HG03159 (cell line): ENCODE results near the gene SLC16A4.

Experiments
- ATAC-seq: cut with Tn5 transposase; IDR thresholded peaks from one replicate; pipeline ENCODE4 v1.9.1; 2021; ENCODE audit warnings: mild to moderate bottlenecking, moderate library complexity; ENCODE audit not compliant: unreplicated experiment

SLC16A4 gene

DNA sequence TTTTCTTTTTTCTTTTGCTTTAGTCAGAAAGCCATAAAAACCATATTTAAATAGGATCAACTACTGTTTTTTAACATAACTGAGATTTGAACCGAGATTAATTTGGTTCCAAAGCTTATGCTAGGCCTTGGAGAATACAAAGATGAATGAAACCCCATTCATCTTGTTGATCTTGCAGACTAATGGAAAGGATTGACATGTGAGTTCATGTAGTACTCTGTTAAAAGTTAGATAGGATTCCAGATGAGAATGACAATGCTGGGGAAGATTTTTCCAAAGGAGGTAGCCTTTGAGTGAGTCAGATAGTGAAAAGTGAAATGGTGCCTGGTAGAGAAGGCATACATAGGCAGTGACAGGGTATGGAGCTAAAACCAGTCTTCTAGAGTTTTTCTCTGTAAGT is 29.0 kb downstream of the SLC16A4 start:
- ATAC-seq: no peak

DNA sequence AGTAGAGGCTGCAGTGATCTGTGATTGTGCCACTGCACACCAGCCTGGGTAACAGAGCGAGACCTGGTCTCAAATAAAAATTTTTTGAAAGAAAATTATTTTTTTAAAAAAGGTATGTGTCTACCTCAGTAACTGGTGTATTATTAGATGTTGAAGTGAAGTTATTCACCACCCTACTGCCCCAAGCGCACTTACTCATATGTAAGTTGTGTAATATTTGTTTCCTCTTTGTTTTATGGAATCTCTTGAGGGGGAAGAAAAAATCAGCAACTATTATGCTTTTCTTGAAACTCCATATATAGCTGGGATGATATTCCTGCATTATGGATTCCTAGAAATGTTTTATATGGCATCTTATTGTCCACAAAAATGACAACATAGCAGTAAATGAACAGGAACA is 30.4 kb downstream of the SLC16A4 start:
- ATAC-seq: no peak

DNA sequence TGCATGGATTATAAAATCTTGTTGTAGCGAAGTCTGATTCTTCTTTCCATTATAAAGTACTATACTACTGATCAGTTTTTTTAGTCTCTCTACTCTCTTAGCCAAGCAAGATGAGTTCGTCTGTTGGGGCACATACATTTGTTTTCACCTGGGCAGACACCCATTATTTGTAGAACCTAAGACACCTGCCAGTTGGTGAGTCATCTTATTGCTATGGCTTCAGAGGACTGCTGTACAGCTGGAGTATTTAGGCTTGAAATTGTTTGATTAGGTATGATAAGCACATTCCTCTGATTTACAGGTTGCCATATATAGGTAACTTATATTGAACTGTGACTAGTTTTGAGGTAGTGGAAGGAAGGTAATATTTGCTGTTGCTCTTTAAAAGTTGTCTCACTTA is 34.4 kb downstream of the SLC16A4 start:
- ATAC-seq: no peak

DNA sequence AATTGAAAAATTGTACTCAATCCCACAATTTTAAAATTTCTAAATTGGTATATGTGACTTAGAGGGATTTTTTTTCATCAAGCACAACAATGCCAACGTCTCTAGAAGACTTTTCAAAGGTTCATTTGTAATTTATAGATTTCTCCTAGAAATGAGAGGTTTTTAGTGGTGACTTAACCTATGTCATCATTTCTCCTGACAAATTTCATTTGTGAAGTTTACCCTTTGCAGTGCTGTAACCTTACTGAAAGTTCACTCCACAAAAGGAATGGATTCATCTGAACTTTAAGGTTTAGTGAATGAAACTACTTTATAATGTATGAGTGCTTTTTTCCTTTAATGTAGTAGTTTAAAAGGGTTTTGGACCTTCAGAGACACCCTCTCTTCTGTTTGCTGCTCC is 35.5 kb downstream of the SLC16A4 start:
- ATAC-seq: no peak

DNA sequence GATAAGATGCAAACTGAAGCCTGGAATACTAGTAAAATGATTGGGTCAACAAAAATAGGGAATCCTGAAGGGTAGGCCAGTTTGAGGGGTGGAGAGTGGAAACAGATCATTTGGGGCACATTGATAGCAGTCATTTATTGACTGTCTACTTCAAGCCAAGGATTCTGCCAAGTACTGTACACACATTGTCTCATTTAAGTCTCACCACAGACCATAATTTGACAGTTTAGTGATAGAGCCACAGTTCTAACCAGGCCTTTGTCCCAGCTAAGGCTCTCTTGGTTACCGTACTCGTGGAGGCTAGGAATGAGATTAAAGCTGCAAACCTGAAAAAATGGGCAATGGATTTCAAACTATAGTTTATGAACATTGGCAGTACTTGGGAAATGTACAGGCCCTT is 40.5 kb downstream of the SLC16A4 start:
- no peak for ATAC-seq

DNA sequence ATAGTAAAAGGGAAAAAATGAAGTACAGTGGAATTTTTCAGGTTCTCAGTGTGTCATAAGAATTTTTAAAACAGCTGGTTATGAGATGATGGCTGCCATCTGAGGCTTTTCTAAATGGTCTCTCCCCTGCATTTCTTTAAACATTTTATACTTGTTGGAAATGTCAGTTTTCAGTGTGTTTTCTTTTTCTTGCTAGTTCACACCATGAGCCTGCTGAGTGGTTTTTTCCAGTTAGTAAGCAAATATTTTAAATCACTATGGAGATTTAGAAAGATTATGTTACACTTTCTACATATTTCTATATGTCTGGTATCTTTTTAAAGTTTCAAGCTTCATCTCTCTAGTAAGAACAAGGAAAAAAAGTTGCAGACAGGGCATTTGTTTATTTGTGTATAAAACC is 42.1 kb downstream of the SLC16A4 start:
- ATAC-seq: no peak

DNA sequence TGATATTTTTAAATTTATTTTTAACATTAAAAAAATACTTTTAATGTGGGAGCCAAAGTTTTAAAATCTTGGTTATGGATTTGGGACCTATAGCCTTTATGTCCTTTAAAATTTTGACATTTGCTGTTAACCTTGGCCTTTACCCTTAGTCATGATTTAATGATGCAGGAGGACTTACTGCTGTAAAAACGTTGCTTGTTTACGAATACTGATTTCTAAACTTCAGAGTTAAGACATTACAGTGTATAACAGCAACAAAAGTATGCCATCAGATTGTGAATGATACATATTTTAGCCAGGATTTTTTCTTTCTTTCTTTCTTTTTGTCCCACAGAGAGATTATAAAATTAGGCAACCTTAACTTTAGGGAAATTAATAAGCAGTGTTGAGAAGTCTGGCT is 42.8 kb downstream of the SLC16A4 start:
- ATAC-seq: no peak

DNA sequence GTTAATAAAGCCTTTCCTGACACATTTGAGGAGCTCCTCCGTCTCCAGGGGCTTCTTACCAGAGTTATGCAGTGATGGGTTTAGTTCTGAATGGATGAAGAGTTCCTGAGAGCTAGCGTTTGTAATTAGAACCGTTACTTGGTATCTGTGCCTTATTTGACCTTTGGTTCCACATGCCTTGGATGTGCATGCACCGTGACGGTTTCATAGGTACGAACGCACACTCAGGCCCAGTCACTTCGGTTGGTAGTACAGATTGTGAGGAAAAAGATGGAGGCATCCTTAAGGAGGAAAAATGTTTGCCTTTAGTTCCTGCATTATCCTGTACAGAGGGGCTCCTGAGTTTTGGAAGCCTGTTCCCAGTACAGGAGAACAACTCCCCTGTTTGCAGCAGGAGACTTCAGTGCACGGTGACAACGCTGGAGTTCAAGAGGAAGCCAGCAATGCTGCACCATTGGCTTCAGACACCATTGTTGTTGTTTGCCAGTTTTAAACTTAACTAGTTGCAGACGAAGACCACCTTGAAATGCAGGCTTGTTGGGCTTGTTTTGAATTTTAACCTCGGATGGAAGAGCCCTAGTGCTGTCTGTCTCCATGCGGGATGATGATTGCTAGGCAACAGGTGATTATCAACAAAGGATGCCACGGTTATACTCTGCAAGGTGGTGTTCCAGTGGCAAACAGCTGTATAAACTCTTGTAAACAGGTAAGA is 43.5 kb downstream of the SLC16A4 start:
- ATAC-seq: no peak

DNA sequence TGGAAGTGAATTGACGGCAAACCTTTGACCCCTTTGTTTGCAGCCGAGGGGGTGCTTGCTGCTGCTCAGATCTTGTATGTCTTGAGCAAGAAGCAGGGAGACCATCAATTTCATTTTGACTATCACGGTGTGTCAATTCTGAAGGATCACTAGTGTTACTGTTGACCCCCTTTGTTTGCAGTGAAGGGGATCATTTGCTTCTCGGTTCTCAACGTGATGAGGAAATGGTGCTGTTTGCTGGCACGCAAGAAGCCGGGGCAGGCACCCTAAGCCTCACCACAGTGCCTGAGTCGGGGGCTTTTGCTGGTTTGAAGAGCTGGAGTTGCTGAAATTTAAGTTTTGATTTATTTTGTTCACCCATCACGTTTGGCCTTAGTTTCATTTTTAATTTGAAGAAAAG is 44.1 kb downstream of the SLC16A4 start:
- no peak for ATAC-seq

DNA sequence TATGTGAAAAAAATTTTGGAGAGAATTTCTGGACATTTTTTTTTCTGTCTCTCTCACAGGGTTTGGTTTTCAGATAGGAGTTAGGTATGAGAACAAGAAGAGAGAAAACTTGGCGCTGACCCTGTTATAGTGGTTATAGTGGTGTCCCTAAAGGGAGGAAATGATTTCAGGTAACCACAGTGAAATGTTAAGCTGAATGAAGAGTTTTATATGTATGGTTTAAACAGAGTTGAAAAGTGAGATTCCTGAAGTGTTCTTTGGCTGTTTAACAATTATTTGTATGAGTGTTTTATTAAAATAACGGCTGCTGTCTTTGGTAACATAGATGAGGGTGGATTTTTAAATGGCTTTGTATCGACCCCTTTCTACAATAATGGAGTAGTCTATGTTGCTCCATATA is 45.3 kb downstream of the SLC16A4 start:
- ATAC-seq: no peak

DNA sequence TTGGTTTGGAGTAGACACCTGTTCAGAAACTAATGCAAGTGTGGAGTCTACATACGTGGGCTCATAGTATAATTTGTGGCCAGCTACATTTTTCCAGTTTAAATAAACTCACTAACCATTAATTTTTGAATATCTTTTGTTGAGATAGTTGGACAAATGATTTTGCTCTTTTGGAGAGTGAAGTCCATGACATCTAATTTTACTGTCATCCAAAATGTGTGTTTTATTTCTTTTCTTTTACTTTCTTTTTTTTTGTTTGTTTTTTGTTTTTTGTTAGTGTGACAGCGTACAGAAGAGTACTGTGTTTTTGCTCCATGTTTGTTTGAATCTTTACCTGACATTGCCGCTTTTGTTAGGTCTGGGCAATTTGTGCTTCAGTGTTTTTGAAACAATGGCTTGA is 46.7 kb downstream of the SLC16A4 start:
- no peak for ATAC-seq

DNA sequence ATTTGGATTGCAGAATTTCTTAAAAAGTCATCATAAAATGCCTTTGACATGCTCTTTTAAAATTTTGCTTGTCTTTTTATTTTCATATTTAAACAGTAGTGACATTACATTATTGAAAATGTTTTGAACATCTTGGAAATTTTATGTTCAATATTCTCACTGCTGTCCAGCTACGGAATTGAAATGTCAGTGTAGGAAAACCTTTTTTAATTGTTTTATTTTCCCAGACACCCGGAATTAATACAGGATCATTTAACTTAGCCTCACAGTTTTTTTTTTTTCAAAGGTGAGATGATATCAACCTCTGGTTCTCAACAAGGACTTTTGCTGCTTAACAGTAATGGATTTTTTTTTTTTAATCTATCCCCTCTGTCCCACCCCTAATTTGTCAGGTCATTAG is 47.6 kb downstream of the SLC16A4 start:
- ATAC-seq: no peak

DNA sequence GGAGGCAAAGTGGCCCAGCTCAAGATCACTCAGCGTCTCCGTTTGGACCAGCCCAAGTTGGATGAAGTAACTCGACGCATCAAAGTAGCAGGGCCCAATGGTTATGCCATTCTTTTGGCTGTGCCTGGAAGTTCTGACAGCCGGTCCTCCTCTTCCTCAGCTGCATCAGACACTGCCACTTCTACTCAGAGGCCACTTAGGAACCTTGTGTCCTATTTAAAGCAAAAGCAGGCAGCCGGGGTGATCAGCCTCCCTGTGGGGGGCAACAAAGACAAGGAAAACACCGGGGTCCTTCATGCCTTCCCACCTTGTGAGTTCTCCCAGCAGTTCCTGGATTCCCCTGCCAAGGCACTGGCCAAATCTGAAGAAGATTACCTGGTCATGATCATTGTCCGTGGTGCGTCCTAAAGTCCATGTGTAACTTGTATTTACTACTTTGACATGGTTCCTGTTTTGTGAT is 48.9 kb downstream of the SLC16A4 start:
- no peak for ATAC-seq

DNA sequence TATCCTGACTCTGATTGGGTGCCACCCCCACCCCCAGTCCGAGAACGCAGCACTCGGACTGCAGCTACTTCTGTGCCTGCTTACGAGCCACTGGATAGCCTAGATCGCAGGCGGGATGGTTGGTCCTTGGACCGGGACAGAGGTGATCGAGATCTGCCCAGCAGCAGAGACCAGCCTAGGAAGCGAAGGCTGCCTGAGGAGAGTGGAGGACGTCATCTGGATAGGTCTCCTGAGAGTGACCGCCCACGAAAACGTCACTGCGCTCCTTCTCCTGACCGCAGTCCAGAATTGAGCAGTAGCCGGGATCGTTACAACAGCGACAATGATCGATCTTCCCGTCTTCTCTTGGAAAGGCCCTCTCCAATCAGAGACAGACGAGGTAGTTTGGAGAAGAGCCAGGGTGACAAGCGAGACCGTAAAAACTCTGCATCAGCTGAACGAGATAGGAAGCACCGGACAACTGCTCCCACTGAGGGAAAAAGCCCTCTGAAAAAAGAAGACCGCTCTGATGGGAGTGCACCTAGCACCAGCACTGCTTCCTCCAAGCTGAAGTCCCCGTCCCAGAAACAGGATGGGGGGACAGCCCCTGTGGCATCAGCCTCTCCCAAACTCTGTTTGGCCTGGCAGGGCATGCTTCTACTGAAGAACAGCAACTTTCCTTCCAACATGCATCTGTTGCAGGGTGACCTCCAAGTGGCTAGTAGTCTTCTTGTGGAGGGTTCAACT is 49.5 kb downstream of the SLC16A4 start:
- no peak for ATAC-seq

DNA sequence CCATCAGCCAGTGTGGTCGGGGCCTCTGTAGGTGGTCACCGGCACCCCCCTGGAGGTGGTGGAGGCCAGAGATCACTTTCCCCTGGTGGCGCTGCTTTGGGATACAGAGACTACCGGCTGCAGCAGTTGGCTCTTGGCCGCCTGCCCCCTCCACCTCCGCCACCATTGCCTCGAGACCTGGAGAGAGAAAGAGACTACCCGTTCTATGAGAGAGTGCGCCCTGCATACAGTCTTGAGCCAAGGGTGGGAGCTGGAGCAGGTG is 50.7 kb downstream of the SLC16A4 start:
- ATAC-seq: no peak

DNA sequence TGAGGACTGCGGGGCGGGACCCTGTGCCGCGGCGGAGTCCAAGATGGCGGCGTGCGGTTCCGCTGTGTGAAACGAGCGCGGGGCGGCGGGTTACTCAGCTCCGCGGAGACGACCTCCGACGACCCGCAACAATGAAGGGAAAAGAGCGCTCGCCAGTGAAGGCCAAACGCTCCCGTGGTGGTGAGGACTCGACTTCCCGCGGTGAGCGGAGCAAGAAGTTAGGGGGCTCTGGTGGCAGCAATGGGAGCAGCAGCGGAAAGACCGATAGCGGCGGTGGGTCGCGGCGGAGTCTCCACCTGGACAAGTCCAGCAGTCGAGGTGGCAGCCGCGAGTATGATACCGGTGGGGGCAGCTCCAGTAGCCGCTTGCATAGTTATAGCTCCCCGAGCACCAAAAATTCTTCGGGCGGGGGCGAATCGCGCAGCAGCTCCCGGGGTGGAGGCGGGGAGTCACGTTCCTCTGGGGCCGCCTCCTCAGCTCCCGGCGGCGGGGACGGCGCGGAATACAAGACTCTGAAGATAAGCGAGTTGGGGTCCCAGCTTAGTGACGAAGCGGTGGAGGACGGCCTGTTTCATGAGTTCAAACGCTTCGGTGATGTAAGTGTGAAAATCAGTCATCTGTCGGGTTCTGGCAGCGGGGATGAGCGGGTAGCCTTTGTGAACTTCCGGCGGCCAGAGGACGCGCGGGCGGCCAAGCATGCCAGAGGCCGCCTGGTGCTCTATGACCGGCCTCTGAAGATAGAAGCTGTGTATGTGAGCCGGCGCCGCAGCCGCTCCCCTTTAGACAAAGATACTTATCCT is 51.2 kb downstream of the SLC16A4 start:
- ATAC-seq: peak; percentile 1

DNA sequence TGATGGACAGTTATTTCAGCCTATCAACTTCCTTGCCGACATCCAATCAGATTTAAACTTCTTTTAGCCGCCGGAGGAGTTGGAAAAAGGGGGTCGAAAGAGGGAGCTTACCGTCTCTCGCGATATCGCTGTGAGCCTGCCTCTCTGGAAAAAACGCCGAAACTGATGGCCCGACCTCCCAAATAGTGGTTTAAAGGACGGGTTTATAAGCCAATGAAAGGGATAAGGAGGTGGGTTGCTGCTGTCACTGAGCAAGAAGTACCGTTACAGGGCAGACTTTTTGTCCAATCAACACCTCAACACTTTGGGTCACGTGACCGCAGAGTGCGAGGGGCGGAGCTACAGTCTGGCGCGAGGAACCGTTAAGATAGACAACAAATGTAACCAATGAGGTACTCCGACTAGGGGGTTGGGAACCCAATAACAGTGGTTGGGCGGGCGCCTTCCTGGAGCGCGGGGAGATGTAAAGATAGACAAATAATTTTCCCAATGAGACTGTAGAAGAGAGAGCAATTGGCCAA is 51.9 kb downstream of the SLC16A4 start, which contains the start of gene RBM15:
RBM15 (plus strand) TSS at position 492 of the 521 bp plus-strand sequence; CDS start at position 521, 29 bp downstream.
- peak; percentile 70 for ATAC-seq

DNA sequence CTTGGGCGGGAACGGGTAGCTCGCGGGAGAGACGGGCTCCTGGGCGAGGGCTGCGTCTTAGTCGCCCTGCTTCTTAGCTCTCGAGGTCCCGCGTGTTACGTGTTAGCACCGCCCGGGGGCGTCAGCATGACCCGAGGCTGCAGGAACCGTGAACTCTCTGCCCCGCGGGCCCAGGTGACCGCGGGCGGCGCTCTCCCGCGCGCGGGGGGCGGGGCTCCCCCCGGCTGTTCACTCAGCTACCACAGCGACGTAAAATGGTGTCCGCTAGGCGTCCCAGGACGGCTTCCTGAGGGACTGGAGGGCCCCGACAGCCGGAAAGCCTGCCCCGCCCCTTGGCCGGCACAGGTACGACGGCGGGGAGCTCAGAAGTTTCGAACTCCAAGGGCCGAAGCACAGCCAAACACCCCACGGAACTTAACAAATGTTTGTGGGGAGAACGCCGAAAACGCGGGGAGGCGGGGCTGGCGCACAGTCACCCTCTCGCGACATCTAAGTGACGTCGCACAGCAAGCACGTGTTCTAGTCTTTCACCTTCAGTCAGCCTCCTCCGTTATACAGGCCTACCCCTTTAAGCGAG is 52.4 kb downstream of the SLC16A4 start:
- ATAC-seq: peak; percentile 72

DNA sequence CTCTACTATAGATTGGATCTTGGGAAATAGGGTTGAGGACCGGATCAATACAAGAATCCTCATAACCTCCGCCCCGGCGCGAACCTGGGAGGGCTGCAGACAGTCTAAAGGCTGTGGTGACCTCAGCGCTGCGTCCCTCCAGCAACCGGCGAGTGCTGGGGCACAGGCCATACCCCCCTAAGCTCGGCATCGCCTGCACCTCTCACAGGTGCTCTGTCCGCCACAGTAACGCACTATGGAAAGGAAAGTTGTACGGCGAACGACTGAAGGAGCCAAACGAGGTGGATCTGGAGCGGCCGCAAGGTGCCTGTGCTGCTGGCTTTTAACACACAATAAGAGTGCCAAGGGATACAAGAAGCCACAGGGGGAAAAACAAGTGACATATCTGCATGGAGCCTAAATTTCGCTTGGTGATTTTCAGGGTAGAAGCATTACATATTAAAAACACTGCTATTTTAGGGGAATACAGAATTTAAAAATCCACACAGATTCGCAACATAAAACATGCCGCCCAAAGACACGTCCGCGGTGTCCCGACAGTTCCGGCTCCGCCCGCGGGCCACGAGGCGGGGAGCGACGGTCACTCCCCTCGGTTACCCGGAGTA is 53.0 kb downstream of the SLC16A4 start:
- ATAC-seq: no peak

DNA sequence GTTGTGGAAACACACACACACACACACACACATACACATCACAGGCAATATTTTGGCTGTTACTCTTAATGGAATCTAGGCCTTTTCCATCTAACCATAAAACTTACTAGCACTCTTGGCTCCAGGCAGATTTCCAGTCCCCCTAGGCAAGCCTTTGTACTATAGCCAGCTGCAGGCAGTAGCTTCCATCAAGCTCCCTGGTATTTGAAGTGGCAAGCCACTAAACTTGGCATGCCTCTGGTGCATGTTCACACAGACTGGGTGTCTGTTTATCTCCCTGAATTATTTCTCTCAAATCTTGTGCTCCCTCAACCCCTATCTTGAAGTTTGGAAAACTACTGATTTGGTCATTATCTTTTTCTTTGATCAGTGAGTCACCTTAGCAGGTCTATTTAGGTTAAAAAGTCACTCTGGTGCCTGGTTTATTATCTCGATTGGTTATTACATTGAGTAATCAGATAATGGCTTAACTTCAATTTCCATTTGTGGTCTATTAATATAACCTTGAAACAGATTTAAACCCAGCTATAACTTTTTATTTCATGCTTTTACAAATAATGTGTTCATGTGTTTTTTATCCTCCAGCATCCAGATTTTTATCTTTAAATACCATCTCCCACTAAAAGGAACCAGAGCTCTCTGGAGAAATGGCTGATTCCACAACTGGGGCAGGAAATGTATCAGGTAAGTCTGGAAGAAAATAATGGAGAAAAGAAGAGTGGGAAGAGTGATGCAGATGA is 54.4 kb downstream of the SLC16A4 start:
- no peak for ATAC-seq
